Astrocyte (in vitro differentiated cells and primary cell): ENCODE measurements around the gene BMP6. TPM values are rescaled to one million over a fixed set of nuclear protein-coding genes. Genes with fewer than 3 reads are reported as not detected.

Experiments used
- DNase-seq: peaks from one replicate; pipeline ENCODE4 v3.0.0-alpha.2; 2010; ENCODE audit warnings: low read depth
- FAIRE-seq: peaks from 2 replicates; lab custom pipeline; 2011; peaks lifted over from hg19 to GRCh38; lab: Jason Lieb, UNC
- H2AFZ ChIP-seq: 2 replicates; pipeline ENCODE4 v1.6.0; 2012; ENCODE audit warnings: low read depth, low read length, inconsistent platforms
- H3K27ac ChIP-seq: 2 replicates; pipeline ENCODE4 v1.5.1; 2011; ENCODE audit warnings: low read depth, low read length, inconsistent platforms
- H3K27me3 ChIP-seq: 2 replicates; pipeline ENCODE4 v1.6.0; 2011; ENCODE audit warnings: low read length, inconsistent platforms; ENCODE audit not compliant: insufficient read depth
- H3K36me3 ChIP-seq: 2 replicates; pipeline ENCODE4 v1.5.1; 2011; ENCODE audit warnings: low read length, inconsistent platforms; ENCODE audit not compliant: insufficient read depth
- H3K4me1 ChIP-seq: 2 replicates; pipeline ENCODE4 v1.5.1; 2011; ENCODE audit warnings: low read length, inconsistent platforms; ENCODE audit not compliant: insufficient read depth
- H3K4me2 ChIP-seq: 2 replicates; pipeline ENCODE4 v1.6.0; 2012; ENCODE audit warnings: low read length, inconsistent platforms
- H3K4me3 ChIP-seq: 2 replicates; pipeline ENCODE4 v1.5.1; 2011; ENCODE audit warnings: low read depth, mild to moderate bottlenecking, low read length, inconsistent platforms; ENCODE audit not compliant: insufficient read depth
- H3K79me2 ChIP-seq: 2 replicates; pipeline ENCODE4 v1.6.0; 2012; ENCODE audit warnings: mild to moderate bottlenecking, low read length, inconsistent platforms; ENCODE audit not compliant: insufficient read depth
- H3K9ac ChIP-seq: 2 replicates; pipeline ENCODE4 v1.6.0; 2012; ENCODE audit warnings: mild to moderate bottlenecking, low read length, inconsistent platforms
- H3K9me3 ChIP-seq: 2 replicates; pipeline ENCODE4 v1.5.1; 2012; ENCODE audit warnings: low read depth, mild to moderate bottlenecking, low read length, inconsistent platforms; ENCODE audit not compliant: insufficient read depth
- H4K20me1 ChIP-seq: 2 replicates; pipeline ENCODE4 v1.6.0; 2012; ENCODE audit warnings: low read length, inconsistent platforms; ENCODE audit not compliant: insufficient read depth
- H3K27ac Mint-ChIP-seq: one replicate; pipeline ENCODE4 v1.8.0; 2021; ENCODE audit warnings: mild to moderate bottlenecking, mixed read lengths; ENCODE audit not compliant: unreplicated experiment
- H3K27me3 Mint-ChIP-seq: one replicate; pipeline ENCODE4 v1.8.0; 2021; ENCODE audit warnings: low read depth, mixed read lengths; ENCODE audit not compliant: unreplicated experiment
- H3K36me3 Mint-ChIP-seq: one replicate; pipeline ENCODE4 v1.8.0; 2021; ENCODE audit warnings: low read depth, mixed read lengths; ENCODE audit not compliant: unreplicated experiment
- H3K4me1 Mint-ChIP-seq: one replicate; pipeline ENCODE4 v1.8.0; 2021; ENCODE audit warnings: low read depth, mixed read lengths; ENCODE audit not compliant: unreplicated experiment
- H3K4me3 Mint-ChIP-seq: one replicate; pipeline ENCODE4 v1.8.0; 2021; ENCODE audit warnings: mild to moderate bottlenecking, moderate library complexity, mixed read lengths; ENCODE audit not compliant: unreplicated experiment
- H3K9me3 Mint-ChIP-seq: one replicate; pipeline ENCODE4 v1.8.0; 2021; ENCODE audit warnings: mild to moderate bottlenecking, mixed read lengths; ENCODE audit not compliant: unreplicated experiment
- CTCF ChIP-seq: IDR thresholded peaks from 2 replicates; pipeline ENCODE4 v1.5.1; 2011; ENCODE audit warnings: low read depth, mild to moderate bottlenecking, inconsistent platforms, low read length, moderate library complexity; ENCODE audit not compliant: insufficient read depth
- EZH2 ChIP-seq: IDR thresholded peaks from 2 replicates; pipeline ENCODE4 v1.6.1; 2012; ENCODE audit warnings: mild to moderate bottlenecking, low read length, inconsistent platforms; ENCODE audit not compliant: insufficient read depth
- total RNA-seq: library from RNA; stranded (reverse); gene quantifications from 2 replicates; pipeline ENCODE4 v1.2.1, GENCODE V29; 2021

Gene BMP6
- total RNA-seq, 1 donor from 2014 or later = 2.8 TPM

DNA sequence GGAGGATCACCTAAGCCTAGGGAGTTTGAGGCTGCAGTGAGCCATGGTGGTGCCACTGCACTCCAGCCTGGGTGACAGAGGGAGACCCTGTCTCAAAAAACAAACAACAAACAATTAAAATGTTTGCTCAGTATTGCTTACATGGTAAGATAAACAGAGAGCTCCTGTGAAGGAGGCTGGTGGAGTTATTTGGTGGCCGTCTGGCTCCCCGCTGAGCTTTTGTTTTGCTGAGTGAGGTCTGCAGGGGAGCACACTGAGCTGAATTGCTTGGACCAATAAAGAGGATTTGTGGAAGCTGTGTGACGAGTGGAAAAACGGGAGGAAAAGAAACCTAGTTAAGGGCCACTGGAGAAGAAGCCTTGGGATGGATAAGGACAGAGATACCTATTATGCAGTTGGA, 41.1 kb upstream of the BMP6 start:
- Mint-ChIP-seq H3K4me1 (peaks cover 5% of the 10 kb centered on the region), H3K27ac (no peak overlapping the region), H3K4me3 (no peak overlapping the region), H3K36me3 (no peaks in the 10 kb centered on the region), H3K27me3 (no peaks in the 10 kb centered on the region), H3K9me3 (no peaks in the 10 kb centered on the region)
- Histone ChIP-seq H3K36me3 (no peaks in the 10 kb centered on the region), H3K4me3 (no peak overlapping the region), H3K79me2 (no peaks in the 10 kb centered on the region), H3K27ac (no peak overlapping the region), H3K4me1 (no peaks in the 10 kb centered on the region), H3K4me2 (no peak overlapping the region), H2AFZ (no peak overlapping the region), H3K27me3 (peaks cover 4% of the 10 kb centered on the region), H3K9me3 (no peaks in the 10 kb centered on the region), H4K20me1 (no peaks in the 10 kb centered on the region), H3K9ac (no peak overlapping the region)
- no peak for DNase-seq
- no peak for FAIRE-seq
- no peak for TF ChIP-seq EZH2
- no peak for TF ChIP-seq CTCF

GRCh38 chr6:7685276-7685675, 40.6 kb upstream of the BMP6 start:
- H3K36me3 Mint-ChIP-seq = no peaks in the 10 kb centered on the region
- Histone ChIP-seq H3K79me2 (no peaks in the 10 kb centered on the region), H2AFZ (no peak overlapping the region), H3K27ac (no peak overlapping the region), H3K9ac (no peak overlapping the region), H3K9me3 (no peaks in the 10 kb centered on the region), H3K4me2 (no peak overlapping the region), H3K27me3 (peaks cover 4% of the 10 kb centered on the region), H4K20me1 (no peaks in the 10 kb centered on the region), H3K4me3 (no peak overlapping the region), H3K4me1 (no peaks in the 10 kb centered on the region), H3K36me3 (no peaks in the 10 kb centered on the region)
- no peak overlapping the region for H3K27ac Mint-ChIP-seq
- H3K4me3 Mint-ChIP-seq = no peak overlapping the region
- FAIRE-seq (no peak), DNase-seq (no peak)
- H3K4me1 Mint-ChIP-seq = peaks cover 5% of the 10 kb centered on the region
- H3K27me3 Mint-ChIP-seq = no peaks in the 10 kb centered on the region
- H3K9me3 Mint-ChIP-seq = no peaks in the 10 kb centered on the region
- TF ChIP-seq CTCF (no peak), EZH2 (no peak)

DNA sequence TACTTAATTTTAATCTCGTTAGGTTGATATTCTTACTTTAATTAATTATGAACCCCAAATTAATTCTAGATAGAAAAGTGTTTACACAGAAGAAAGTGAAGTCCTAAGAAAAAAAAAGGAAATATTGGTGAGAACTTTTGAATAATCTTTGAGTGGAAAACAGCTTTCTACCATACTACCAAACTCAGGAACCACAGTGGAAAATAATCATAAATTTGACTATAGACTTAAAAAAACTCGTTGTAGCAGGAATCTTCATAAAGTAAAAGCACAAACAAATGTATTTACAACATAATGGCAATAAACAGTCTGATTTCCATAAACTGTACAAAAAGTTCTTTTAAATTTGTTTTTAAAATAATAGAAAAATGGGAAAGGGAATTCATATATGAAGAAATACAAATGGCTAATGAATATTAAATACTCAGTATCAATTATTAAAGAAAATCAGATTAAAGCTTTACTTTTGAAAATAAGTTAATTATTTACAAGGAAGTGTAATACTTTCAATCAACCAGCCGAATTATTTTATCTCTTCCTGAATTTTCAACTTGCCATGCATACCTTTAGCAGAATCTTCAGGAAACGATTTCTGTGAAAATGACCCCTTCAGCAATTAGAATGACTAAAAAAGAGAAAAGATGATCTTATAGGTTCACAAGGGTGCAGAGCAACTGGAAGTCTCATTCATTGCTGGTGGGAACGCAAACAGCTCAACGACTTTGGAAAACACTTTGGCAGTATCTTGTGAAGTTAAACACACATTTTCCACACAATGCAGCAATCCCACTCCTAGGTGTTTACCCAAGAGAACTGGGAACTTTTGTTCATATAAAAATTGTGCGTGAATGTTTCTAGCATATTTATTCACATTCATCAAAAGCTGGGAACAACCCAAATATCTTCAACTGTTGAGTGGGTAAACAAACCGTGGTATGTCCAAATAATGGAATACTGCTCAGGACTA, 38.5 kb upstream of the BMP6 start:
- H2AFZ ChIP-seq = no peak overlapping the region
- no peaks in the 10 kb centered on the region for H3K36me3 Mint-ChIP-seq
- no peaks in the 10 kb centered on the region for H3K27me3 ChIP-seq
- H3K27me3 Mint-ChIP-seq = no peaks in the 10 kb centered on the region
- FAIRE-seq (no peak), DNase-seq (no peak)
- no peak overlapping the region for H3K4me3 Mint-ChIP-seq
- H3K27ac ChIP-seq = no peak overlapping the region
- no peaks in the 10 kb centered on the region for H3K36me3 ChIP-seq
- no peaks in the 10 kb centered on the region for H3K9me3 ChIP-seq
- no peak overlapping the region for H3K9ac ChIP-seq
- no peak overlapping the region for H3K4me3 ChIP-seq
- no peaks in the 10 kb centered on the region for H3K9me3 Mint-ChIP-seq
- H3K4me1 ChIP-seq = peaks cover 9% of the 10 kb centered on the region
- H3K27ac Mint-ChIP-seq = no peak overlapping the region
- H3K79me2 ChIP-seq = no peaks in the 10 kb centered on the region
- H3K4me2 ChIP-seq = no peak overlapping the region
- no peaks in the 10 kb centered on the region for H4K20me1 ChIP-seq
- no peak for TF ChIP-seq CTCF
- TF ChIP-seq EZH2 = no peak
- peaks cover 15% of the 10 kb centered on the region for H3K4me1 Mint-ChIP-seq
